Measurements from ENCODE around the gene SYNDIG1. TPM values are rescaled to one million over a fixed set of nuclear protein-coding genes. Genes with fewer than 3 reads are reported as not detected.

Gene SYNDIG1
- total RNA-seq, 2 experiments from 2014 or later = not detected

DNA sequence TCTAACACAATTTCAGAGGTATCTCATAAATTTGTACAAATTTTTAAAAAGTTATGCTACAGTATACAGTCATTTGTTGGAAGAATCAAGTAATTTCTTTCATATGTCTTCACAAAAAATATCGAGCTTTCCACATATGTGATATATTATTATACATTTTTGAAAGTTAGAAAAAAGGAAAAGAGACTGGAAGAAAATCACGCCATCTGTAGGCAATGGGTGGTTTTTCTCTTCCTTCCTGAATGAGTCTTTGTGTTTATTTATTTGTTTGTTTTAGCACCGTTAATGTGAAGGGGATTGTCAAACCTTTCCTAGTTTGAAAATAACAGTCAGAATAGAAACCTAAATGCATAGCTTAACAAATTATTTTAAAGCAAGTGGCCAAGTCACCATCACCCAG, 130.6 kb downstream of the SYNDIG1 start:
- H3K27me3 Mint-ChIP-seq = peaks cover 8% of the 10 kb centered on the region
- CTCF ChIA-PET = no interaction called here
- H3K4me3 Mint-ChIP-seq = no peak overlapping the region
- DNase-seq = no peak
- intact Hi-C loops (cut with micrococcal nuclease) = no loop called here
- no peaks in the 10 kb centered on the region for H3K36me3 Mint-ChIP-seq
- no peaks in the 10 kb centered on the region for H3K4me1 Mint-ChIP-seq (ENCODE audit: low read depth)
- H3K27ac Mint-ChIP-seq = no peak overlapping the region
- H3K9me3 Mint-ChIP-seq = peaks cover 25% of the 10 kb centered on the region
- POLR2A ChIA-PET = no interaction called here

DNA sequence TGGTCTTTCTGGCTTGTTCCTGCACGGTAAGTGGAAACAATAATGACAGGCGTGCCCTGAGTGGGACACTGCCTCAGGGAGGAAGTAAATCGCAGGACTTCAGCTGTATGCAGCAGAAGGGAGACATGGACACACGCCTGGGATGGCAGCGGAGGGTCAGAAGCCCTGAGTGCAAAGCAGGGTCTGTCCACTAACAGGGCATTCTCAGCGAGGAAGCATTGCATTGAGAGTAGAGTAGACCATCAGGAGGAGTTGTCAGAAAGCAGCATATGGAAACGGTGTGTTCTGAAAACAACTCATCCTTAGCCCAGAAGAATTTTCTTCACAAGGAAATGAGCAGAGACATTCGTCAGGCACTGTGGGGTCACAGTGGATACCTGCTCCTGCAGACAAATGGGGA, 134.0 kb downstream of the SYNDIG1 start:
- CTCF ChIA-PET = no interaction called here
- no peak for DNase-seq
- Mint-ChIP-seq H3K9me3 (peaks cover 25% of the 10 kb centered on the region), H3K4me1 (ENCODE audit: low read depth) (no peaks in the 10 kb centered on the region), H3K27me3 (peaks cover 1% of the 10 kb centered on the region), H3K4me3 (no peak overlapping the region), H3K27ac (no peak overlapping the region), H3K36me3 (no peaks in the 10 kb centered on the region)
- POLR2A ChIA-PET = no interaction called here
- intact Hi-C loops (cut with micrococcal nuclease) = no loop called here

DNA sequence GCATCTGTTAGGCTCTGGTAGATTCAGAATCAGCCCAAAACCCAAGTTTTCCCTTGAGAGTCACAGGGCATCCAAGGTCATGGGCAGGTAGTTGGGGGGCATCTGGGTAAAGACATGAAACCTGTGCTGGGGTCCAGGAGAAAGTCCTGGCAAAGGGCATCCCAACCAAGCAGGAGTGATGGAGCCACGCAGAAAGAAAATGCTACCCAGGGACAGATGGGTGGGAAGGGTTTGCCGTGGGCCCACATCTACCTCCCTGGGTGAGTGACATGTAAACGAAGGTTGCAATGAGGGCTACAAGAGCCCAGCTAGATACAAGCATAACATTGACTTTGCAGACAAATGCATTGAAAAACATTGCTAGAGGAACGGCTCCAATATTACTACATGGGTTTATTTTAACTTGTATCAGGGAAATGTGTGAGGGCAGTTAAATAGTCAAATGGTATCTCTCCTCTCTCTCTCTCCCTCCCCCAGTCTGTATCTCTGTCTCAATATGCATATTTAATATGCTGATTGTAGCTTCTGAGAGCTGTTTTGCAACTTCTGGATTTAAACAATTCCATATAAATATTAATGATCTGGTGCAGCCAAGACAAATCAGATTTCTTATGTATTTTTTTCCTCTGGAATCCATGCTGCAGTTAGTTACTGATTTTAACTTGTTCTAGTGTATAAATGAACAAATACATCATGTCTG, 135.7 kb downstream of the SYNDIG1 start:
- POLR2A ChIA-PET = no interaction called here

DNA sequence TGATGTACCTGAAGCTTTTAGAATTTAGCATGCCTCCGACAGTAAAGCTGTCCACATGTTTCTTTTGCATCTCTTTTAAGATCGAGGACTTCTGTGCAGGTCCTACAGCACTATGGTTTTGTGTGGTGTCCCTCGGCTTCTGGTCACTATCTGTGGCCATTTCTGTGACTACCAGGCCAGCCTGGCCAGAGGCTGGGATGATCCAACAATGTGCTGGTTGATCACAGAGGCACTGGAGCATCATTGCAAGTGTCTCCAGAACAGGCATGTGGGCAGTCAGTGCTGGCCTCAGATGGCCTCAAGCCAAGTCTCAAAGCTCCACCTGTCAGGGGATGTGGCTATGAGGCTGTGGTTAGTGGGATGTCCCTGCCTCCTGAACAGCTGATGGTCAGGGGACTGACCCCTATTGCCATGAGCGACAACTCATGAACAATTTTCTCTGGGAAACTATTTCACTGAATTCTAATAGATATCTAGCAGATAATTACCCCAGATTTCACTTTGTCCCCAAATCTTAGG, 136.6 kb downstream of the SYNDIG1 start:
- intact Hi-C loops (cut with micrococcal nuclease) = no loop called here
- no peaks in the 10 kb centered on the region for H3K4me1 Mint-ChIP-seq (ENCODE audit: low read depth)
- peaks cover 14% of the 10 kb centered on the region for H3K9me3 Mint-ChIP-seq
- CTCF ChIA-PET = no interaction called here
- peaks cover 1% of the 10 kb centered on the region for H3K27me3 Mint-ChIP-seq
- DNase-seq = no peak
- POLR2A ChIA-PET = no interaction called here
- H3K4me3 Mint-ChIP-seq = no peak overlapping the region
- H3K36me3 Mint-ChIP-seq = no peaks in the 10 kb centered on the region
- no peak overlapping the region for H3K27ac Mint-ChIP-seq

More for the DNA sequence above, 135.7 kb downstream of the SYNDIG1 start:
- no peak for DNase-seq
- no peak overlapping the region for H3K27ac Mint-ChIP-seq
- H3K9me3 Mint-ChIP-seq = peaks cover 20% of the 10 kb centered on the region
- H3K4me3 Mint-ChIP-seq = no peak overlapping the region
- no peaks in the 10 kb centered on the region for H3K4me1 Mint-ChIP-seq (ENCODE audit: low read depth)
- peaks cover 1% of the 10 kb centered on the region for H3K27me3 Mint-ChIP-seq
- CTCF ChIA-PET = no interaction called here
- H3K36me3 Mint-ChIP-seq = no peaks in the 10 kb centered on the region
- intact Hi-C loops (cut with micrococcal nuclease) = no loop called here

DNA sequence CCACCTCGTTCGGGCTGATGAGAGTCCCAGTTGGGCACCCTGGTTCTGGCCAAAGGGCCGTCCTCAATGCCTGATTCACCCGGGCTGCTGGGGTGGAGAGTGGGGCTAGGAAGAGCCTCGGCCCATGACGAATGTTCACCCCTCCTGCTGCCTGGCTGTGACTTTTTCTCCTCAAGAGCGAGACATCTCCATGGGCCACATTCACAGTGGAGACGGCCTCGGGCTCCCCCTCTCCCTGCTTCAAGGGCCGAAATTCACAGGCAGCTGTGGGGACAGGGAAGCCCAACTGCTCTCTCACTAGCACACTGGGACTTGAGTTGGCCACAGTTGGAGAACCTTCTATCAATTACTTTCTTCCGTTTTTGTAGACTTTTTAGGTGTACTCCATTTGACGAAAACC, 138.0 kb downstream of the SYNDIG1 start:
- intact Hi-C loops (cut with micrococcal nuclease) = no loop called here
- H3K4me3 Mint-ChIP-seq = no peak overlapping the region
- peaks cover 1% of the 10 kb centered on the region for H3K27me3 Mint-ChIP-seq
- H3K9me3 Mint-ChIP-seq = peaks cover under 1% of the 10 kb centered on the region
- no peaks in the 10 kb centered on the region for H3K36me3 Mint-ChIP-seq
- DNase-seq = no peak
- no peaks in the 10 kb centered on the region for H3K4me1 Mint-ChIP-seq (ENCODE audit: low read depth)
- no peak overlapping the region for H3K27ac Mint-ChIP-seq
- POLR2A ChIA-PET = no interaction called here
- CTCF ChIA-PET = no interaction called here

DNA sequence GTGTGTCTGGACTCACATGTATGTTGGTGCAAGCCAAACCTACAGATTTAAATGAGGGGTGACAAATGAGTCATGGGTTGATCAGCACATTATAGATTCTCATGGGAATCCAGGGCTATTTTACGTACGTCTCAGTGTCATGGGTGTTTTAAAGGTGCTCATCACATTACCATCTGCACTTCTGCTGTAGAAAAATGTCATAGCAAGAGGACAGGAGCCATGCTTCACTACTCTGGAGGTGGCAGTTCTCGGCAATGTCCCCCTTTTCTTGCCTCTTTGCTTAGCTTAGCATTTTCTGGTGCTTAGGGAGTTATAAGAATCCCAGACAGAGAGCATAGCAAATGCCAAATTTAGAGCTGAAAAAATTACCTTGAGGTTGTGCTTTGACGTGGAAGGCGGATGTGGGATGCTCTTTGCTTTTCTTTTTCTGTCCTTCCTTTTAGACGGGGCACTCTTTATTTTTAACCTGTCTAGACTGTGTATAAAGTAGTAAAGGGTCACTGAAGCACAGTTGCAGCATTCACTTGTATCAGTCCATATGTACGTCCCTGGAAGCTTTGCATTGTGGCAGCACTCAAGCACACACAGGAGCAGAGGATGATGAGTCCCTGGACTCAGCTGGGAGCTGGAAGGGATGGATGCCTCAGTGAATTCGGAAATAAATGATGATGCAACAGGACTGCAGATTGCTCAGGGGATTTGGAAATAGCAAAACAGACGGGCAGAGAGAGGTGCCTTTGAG, 139.7 kb downstream of the SYNDIG1 start:
- H3K9me3 Mint-ChIP-seq = no peaks in the 10 kb centered on the region
- no peak overlapping the region for H3K27ac Mint-ChIP-seq
- intact Hi-C loops (cut with micrococcal nuclease) = no loop called here
- ChIA-PET POLR2A (no interaction called here), CTCF (interaction anchor here (0.9 kb wide), 1 partner anchor 11 kb away, joined by 3 read pairs; no protein-coding TSS in a partner anchor)
- no peaks in the 10 kb centered on the region for H3K4me1 Mint-ChIP-seq (ENCODE audit: low read depth)
- peaks cover 1% of the 10 kb centered on the region for H3K27me3 Mint-ChIP-seq
- no peak for DNase-seq
- H3K4me3 Mint-ChIP-seq = no peak overlapping the region
- H3K36me3 Mint-ChIP-seq = no peaks in the 10 kb centered on the region

DNA sequence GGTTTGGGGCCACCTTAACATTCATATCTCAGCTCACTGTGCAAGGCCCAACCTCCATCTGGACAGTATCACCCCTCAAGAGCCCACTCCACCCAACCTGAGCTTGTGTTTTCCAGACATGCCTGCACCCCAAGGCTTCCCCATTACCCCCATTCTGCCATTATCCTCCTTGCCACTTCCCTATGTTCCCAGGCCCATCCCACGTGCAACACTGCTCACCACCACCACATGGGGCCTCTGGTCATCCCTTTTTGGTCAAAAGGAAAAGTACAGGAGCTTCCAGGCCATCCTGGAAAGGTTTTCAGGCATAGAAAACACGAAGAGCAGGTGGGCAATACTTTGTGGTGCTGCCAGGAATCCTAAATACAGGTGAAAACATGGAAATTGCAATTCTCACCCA, 140.3 kb downstream of the SYNDIG1 start:
- Mint-ChIP-seq H3K27me3 (no peaks in the 10 kb centered on the region), H3K4me1 (ENCODE audit: low read depth) (no peaks in the 10 kb centered on the region), H3K36me3 (no peaks in the 10 kb centered on the region), H3K27ac (no peak overlapping the region), H3K9me3 (no peaks in the 10 kb centered on the region), H3K4me3 (no peak overlapping the region)
- POLR2A ChIA-PET = no interaction called here
- DNase-seq = no peak
- intact Hi-C loops (cut with micrococcal nuclease) = no loop called here
- CTCF ChIA-PET = interaction anchor here (0.9 kb wide), 1 partner anchor 10 kb away, joined by 3 read pairs; no protein-coding TSS in a partner anchor

DNA sequence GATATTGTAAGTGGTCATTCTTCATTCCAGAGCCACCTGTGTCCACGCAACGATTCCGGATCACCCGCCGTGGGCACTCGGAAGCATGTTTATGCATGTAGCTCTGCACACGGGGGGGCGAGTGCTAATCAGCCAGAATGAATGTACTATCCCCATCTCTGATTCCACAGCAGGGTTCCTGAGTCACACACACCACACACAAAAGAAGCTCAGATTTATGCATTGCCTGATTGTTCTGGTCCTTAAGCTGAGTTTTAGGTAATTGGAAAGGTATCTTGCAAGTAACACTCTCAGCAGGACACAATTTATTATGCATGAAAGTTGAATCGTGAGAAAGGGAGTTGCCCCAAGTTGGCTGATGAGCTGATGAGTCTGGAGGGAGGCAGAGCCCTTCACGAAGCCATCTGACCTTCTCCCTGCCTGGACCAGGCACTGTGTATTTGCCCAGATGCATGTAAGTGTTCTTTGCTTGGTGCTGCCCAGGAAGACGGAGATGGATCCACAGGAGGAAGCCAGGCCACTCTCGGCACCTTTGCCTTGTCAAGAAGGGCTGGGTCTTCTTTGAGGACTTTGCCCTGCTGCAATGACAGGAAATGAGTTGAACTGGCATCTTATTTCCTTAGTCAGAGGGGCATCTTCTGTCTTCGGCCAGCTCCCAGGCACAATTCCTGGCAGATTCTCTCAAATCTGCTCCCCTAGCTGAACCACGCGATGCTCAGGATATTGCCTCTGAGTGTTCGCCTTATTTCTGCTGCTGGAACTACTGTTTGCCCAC, 141.1 kb downstream of the SYNDIG1 start:
- H3K9me3 Mint-ChIP-seq = no peaks in the 10 kb centered on the region
- no peaks in the 10 kb centered on the region for H3K4me1 Mint-ChIP-seq (ENCODE audit: low read depth)
- no peak for DNase-seq
- ChIA-PET CTCF (no interaction called here), POLR2A (no interaction called here)
- H3K36me3 Mint-ChIP-seq = no peaks in the 10 kb centered on the region
- no peaks in the 10 kb centered on the region for H3K27me3 Mint-ChIP-seq
- intact Hi-C loops (cut with micrococcal nuclease) = no loop called here
- no peak overlapping the region for H3K4me3 Mint-ChIP-seq
- H3K27ac Mint-ChIP-seq = no peak overlapping the region

DNA sequence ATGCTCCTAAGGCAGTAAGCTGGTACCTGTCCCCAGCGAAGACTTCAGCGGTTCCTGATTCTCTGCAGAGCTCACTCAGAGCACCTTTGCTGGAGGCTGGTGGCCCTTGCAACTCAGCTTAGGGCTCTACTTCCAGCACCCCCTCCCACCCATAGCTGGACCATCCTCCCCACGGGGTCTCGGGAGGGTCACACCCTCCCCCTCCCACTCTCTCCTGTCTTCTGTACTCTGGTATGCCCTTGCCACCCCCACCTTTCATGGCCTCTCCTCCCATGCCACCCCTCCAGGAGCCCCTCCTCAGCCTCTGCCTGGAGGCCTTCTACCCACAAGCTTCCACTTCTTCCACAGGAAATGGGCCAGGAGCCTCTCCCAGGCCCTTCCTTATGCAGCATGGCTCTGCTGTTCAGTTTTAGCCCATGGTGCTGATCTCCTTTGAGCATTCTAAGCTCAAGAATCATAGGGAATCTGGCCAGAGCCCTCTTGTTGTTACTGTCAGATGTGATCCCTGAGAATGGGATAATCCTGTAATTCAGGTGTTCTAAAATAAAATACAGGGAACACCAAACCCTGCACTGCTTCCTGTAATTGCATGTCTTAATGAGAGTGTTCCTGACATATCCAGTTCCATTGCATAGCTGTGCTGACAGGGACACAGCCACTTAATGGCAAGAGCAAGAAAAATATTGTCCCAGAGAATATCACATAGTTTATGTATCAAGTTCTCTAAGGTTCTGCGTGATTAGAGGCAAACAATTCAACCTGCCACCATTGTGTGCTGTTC, 142.1 kb downstream of the SYNDIG1 start:
- DNase-seq = no peak
- Mint-ChIP-seq H3K27ac (no peak overlapping the region), H3K36me3 (no peaks in the 10 kb centered on the region), H3K4me3 (no peak overlapping the region), H3K4me1 (ENCODE audit: low read depth) (no peaks in the 10 kb centered on the region), H3K9me3 (no peaks in the 10 kb centered on the region), H3K27me3 (no peaks in the 10 kb centered on the region)
- ChIA-PET POLR2A (no interaction called here), CTCF (no interaction called here)
- intact Hi-C loops (cut with micrococcal nuclease) = no loop called here

DNA sequence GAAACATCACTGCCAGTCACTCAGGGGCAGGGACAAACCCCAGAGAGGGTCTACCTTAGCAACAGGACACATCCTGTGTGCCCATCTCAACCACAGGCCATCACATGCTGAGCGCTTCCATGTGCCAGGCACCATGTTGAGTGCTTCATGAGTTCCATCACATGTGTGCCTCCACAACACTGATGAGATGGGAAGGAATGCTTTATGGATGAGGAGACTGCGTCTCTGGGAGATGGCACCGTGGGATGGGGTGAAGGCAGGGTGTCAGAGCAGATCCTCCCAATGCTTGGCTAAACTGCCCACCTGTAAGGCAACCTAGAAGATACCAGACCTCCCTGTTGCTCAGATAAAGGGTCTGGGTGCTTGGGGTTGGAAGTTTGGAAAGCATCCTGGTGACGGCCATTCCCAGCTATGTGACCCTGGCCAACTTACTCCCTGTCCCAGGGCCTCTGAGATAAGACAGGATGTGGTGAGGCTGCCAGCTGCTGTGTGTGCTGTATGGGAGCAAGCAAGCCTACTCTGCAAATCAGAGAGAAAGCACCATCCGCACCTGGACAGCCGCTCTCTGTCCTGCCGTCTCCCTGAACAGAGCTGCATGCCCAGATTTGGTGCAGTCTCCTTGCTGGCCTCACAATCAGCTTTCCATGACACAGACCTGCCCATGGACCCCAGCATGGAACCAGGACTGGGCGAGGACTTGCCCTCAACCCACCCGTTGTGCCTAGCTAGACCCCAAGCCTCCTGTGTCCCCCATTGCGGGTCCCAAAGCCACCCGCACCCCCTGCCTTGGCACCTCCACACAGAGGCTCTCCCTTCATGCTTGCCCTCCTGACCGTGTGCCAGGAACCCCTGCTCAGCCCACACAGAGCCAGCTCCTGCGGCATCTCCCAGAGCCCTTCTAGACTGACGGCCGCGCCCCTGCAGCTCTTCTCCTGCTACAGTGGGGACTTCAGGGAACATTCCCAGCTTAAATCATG, 143.7 kb downstream of the SYNDIG1 start:
- Mint-ChIP-seq H3K27ac (no peak overlapping the region), H3K36me3 (no peaks in the 10 kb centered on the region), H3K4me3 (no peak overlapping the region), H3K27me3 (no peaks in the 10 kb centered on the region), H3K4me1 (ENCODE audit: low read depth) (no peaks in the 10 kb centered on the region), H3K9me3 (no peaks in the 10 kb centered on the region)
- ChIA-PET CTCF (no interaction called here), POLR2A (no interaction called here)
- DNase-seq = no peak
- intact Hi-C loops (cut with micrococcal nuclease) = no loop called here

DNA sequence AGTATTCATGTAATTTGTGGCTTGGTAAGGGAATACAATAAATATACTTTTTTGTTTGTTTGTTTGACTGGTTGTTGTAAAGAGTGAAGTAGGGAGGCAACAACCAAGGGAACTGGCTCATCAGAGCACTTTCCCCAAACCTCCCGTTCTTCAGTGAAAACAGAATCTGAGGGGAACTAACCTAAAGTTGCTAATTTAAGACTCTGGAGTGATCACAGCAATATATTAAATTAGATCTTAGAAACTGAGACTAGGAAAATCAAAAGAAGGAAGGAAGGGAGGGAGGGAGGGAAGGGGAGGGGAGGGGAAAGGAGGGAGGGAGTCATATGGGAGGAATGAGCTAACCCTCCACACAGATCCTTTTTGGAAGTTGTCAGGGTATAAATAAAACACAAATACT, 144.9 kb downstream of the SYNDIG1 start:
- no peak overlapping the region for H3K27ac Mint-ChIP-seq
- H3K27me3 Mint-ChIP-seq = no peaks in the 10 kb centered on the region
- POLR2A ChIA-PET = no interaction called here
- CTCF ChIA-PET = no interaction called here
- DNase-seq = no peak
- no peaks in the 10 kb centered on the region for H3K36me3 Mint-ChIP-seq
- intact Hi-C loops (cut with micrococcal nuclease) = no loop called here
- no peaks in the 10 kb centered on the region for H3K9me3 Mint-ChIP-seq
- H3K4me1 Mint-ChIP-seq (ENCODE audit: low read depth) = no peaks in the 10 kb centered on the region
- H3K4me3 Mint-ChIP-seq = no peak overlapping the region

Measured in activated CD4-positive, alpha-beta memory T cell treated with anti-CD3 and anti-CD28 coated beads for 36 hours (primary cell).